ENCODE measurements around the gene CST4. TPM values are rescaled to one million over a fixed set of nuclear protein-coding genes. Genes with fewer than 3 reads are reported as not detected.
"Not testable (repeated sequence)": the region's sequence is repeated elsewhere in the genome, so short reads cannot be mapped to it uniquely, and the experiment has no call there.

Gene CST4
- total and polyA plus RNA-seq, 7 donors, result not detected

- Histone ChIP-seq H3K4me1 (no peaks in the 10 kb centered on the region), H3K36me3 (ENCODE audit: insufficient read depth in 1 of 2, low read depth in 1 of 2) (no peaks in the 10 kb centered on the region), H3K27me3 (ENCODE audit: insufficient read depth in 3 of 3, low read length in 2 of 3) (no peaks in the 10 kb centered on the region), H3K4me3 (no peak overlapping the region), H3K27ac (no peak overlapping the region), H3K9me3 (no peaks in the 10 kb centered on the region)
- no peak for ATAC-seq
- DNase-seq, result no peak
- WGBS, 3 donors, result 51 to 63% (median 53%) methylated on average over 3 of the region's 3 CpGs
- no peak for TF ChIP-seq CTCF (IDR thresholded peaks at IDR 0.05)
- intact Hi-C loops (cut with DNase I), result loop anchor here (5.0 kb wide), 1 partner anchor 331 kb away; no protein-coding TSS in a partner anchor
These were observed 22.1 kb downstream of the CST4 start for GRCh38 chr20:23666698-23667097.

GRCh38 chr20:23666189-23666588 is 22.6 kb downstream of the CST4 start:
- ATAC-seq, result no peak
- Histone ChIP-seq H3K4me1 (peaks cover under 1% of the 10 kb centered on the region), H3K27me3 (ENCODE audit: insufficient read depth in 3 of 3, low read length in 2 of 3) (no peaks in the 10 kb centered on the region), H3K4me3 (no peak overlapping the region), H3K9me3 (no peaks in the 10 kb centered on the region), H3K27ac (no peak overlapping the region), H3K36me3 (ENCODE audit: insufficient read depth in 1 of 2, low read depth in 1 of 2) (no peaks in the 10 kb centered on the region)
- WGBS, 3 donors, result 91 to 98% (median 92%) methylated on average over 4 of the region's 4 CpGs
- no peak for TF ChIP-seq CTCF (IDR thresholded peaks at IDR 0.05)
- intact Hi-C loops (cut with DNase I), result loop anchor here (5.0 kb wide), 1 partner anchor 331 kb away; no protein-coding TSS in a partner anchor
- DNase-seq, result no peak

GRCh38 chr20:23664954-23665353 is 23.9 kb downstream of the CST4 start:
- intact Hi-C loops (cut with DNase I), result loop anchor here (5.0 kb wide), 1 partner anchor 332 kb away; no protein-coding TSS in a partner anchor
- Histone ChIP-seq H3K4me1 (peaks cover 13% of the 10 kb centered on the region), H3K4me3 (no peak overlapping the region), H3K27me3 (ENCODE audit: insufficient read depth in 3 of 3, low read length in 2 of 3) (no peaks in the 10 kb centered on the region), H3K27ac (no peak overlapping the region), H3K9me3 (no peaks in the 10 kb centered on the region), H3K36me3 (ENCODE audit: insufficient read depth in 1 of 2, low read depth in 1 of 2) (no peaks in the 10 kb centered on the region)
- TF ChIP-seq CTCF (IDR thresholded peaks at IDR 0.05), result no peak
- WGBS, 3 donors, result 95 to 99% (median 96%) methylated on average over 3 of the region's 3 CpGs
- DNase-seq (no peak), ATAC-seq (no peak)

GRCh38 chr20:23664046-23664445 is 24.8 kb downstream of the CST4 start:
- H3K27ac ChIP-seq; H3K4me3 ChIP-seq; intact Hi-C loops (cut with DNase I); H3K36me3 ChIP-seq (ENCODE audit: insufficient read depth in 1 of 2, low read depth in 1 of 2); H3K27me3 ChIP-seq (ENCODE audit: insufficient read depth in 3 of 3, low read length in 2 of 3); H3K9me3 ChIP-seq; DNase-seq; ATAC-seq: not testable (repeated sequence)
- H3K4me1 ChIP-seq, result peaks cover 16% of the 10 kb centered on the region
- WGBS, 3 donors, result 86 to 90% (median 89%) methylated on average over 4 of the region's 4 CpGs

- peak in 1 of 4 donors; percentile 37 for ATAC-seq
- intact Hi-C loops (cut with DNase I), result no loop called here
- H3K4me3 ChIP-seq, result no peak overlapping the region
- TF ChIP-seq CTCF (IDR thresholded peaks at IDR 0.05), result no peak
- H3K9me3 ChIP-seq, result no peaks in the 10 kb centered on the region
- DNase-seq, result no peak
- no peaks in the 10 kb centered on the region for H3K36me3 ChIP-seq (ENCODE audit: insufficient read depth in 1 of 2, low read depth in 1 of 2)
- H3K4me1 ChIP-seq, result peaks cover 16% of the 10 kb centered on the region
- H3K27ac ChIP-seq, result no peak overlapping the region
- 56 to 70% (median 65%) methylated on average over 6 of the region's 6 CpGs for WGBS, 3 donors
- no peaks in the 10 kb centered on the region for H3K27me3 ChIP-seq (ENCODE audit: insufficient read depth in 3 of 3, low read length in 2 of 3)
These were observed 25.7 kb downstream of the CST4 start for GRCh38 chr20:23663180-23663579.

All from psoas muscle (tissue), 8 donors.